Hematopoietic multipotent progenitor cell (in vitro differentiated cells): ENCODE data around the gene CNPY3. TPM values are rescaled to one million over a fixed set of nuclear protein-coding genes. Genes with fewer than 3 reads are reported as not detected.
"Not testable (repeated sequence)": the region's sequence is repeated elsewhere in the genome, so short reads cannot be mapped to it uniquely, and the experiment has no call there.

ENCODE experiments used
- DNase-seq, 3 donors: peaks; one replicate each; pipeline ENCODE4 v3.0.0-alpha.2; 2011 to 2015; ENCODE audit warnings: low read depth in 2 of 3, low spot score in 2 of 3
- total RNA-seq: library from RNA; depleted of rRNA; stranded (reverse); fragments of >200 nt; gene quantifications from one replicate; pipeline ENCODE4 v1.2.3, GENCODE V29; 2012

The CNPY3 gene
- total RNA-seq = 44.2 TPM

- DNase-seq = peak; percentile 89 to 99 (median 98)
These were observed at the start of gene CNPY3 for GRCh38 chr6:42928986-42929820. CNPY3 (plus strand) TSS chr6:42929480; CDS start chr6:42929571, 91 bp downstream.

GRCh38 chr6:42880240-42880817 is 49.0 kb upstream of the CNPY3 start:
- not testable (repeated sequence) for DNase-seq

- not testable (repeated sequence) for DNase-seq
These were observed 48.4 kb upstream of the CNPY3 start for GRCh38 chr6:42880871-42881270.

- DNase-seq = no peak
These were observed 43.6 kb upstream of the CNPY3 start for GRCh38 chr6:42885702-42886101.

DNA sequence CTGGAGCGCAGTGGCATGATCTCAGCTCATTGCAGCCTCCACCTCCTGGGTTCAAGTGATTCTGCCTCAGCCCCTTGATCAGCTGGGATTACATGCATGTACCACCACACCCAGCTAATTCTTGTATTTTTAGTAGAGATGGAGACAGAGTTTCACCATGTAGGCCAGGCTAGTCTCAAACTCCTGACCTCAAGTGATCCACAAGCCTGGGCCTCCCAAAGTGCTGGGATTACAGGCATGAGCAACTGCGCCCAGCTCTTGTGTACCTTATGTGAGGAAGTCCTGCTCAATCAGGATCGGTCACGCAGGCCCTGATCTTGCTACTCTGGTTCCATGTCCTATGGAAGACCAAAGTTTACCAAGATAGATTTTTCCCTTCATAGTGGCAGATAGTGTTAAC is 41.1 kb upstream of the CNPY3 start:
- not testable (repeated sequence) for DNase-seq

DNA sequence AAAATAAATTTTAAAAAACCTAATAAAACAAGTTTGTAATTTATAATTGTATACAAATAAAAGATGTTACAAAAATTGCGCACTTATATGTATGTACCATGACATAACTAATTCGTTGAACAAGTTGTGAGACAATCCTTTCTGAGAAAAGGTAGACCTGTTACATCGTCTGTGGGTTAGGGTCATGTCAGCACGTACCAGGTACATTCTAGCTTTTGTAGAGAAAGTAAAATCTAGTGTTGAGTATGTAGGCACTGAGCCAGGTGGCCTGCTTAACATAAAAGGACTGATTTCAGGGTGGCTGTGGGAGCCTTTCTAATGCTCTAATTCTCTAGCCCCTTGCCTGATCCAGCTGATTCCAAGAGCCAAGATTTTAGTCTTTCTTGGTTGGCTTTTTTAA is 39.5 kb upstream of the CNPY3 start:
- no peak for DNase-seq

DNA sequence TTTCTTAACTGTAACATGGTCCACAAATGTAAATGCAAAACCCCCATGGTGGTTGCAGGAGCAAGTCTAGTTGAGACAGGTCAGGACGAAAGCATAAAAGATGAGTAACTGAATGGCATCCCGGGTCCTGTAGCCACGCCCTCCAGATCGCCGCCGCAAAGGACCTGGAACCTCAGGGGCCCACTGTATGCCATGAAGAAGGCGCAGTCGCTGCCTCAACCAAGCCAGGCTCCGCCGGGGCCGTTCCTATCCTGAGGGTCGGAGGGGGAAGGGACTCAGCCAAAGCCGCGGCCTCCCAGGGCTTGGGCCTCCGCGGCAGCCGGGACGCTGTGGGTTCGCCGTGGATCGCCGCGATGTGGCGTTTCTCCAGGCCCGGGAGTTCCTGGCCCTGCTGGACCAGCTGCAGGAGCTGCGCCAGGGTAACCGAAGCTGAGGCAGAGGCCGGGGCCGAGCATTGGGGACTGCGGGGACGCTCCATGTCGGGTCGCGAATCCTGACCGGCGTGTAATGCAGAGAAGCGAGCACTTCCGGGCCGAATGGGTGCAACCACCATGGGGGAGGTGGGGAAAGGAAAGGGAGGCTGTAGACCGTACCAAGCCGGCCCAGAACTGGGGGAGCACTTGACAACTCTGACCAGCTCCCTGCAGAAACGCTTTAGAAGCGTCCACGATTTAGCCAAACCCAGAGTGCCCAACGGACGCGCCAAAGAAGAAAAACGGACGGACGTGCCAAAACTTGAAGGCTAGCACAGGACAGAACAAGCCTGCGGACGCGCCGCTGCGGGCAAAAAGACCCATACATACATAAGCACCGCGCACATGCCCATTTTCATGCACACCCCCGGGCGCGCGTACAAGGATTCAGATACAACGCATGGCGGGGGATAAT is 38.7 kb upstream of the CNPY3 start:
- DNase-seq = peak; percentile 69 to 92 (median 90)

DNA sequence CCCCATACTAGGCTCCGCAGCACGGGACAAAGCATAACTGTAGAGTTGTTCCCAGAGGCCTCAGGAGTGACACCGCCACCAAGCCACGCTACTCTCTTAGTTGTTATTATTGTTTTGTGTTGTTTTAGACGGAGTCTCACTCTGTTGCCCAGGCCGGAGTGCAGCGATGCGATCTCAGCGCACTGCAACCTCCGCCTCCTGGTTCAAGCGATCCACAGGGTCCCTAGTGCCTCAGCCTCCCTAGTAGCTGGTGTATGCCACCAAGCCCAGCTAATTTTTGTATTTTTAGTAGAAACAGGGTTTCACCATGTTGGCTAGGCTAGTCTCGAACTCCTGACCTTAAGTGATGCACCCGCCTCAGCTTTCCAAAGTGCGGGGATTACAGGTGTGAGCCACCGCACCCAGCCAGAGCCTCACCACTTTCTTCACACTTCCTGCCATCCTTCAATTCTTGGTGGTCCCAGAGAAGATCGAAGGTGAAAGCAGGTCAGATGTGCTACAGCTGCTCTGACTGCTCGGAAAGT is 38.0 kb upstream of the CNPY3 start:
- no peak for DNase-seq

DNA sequence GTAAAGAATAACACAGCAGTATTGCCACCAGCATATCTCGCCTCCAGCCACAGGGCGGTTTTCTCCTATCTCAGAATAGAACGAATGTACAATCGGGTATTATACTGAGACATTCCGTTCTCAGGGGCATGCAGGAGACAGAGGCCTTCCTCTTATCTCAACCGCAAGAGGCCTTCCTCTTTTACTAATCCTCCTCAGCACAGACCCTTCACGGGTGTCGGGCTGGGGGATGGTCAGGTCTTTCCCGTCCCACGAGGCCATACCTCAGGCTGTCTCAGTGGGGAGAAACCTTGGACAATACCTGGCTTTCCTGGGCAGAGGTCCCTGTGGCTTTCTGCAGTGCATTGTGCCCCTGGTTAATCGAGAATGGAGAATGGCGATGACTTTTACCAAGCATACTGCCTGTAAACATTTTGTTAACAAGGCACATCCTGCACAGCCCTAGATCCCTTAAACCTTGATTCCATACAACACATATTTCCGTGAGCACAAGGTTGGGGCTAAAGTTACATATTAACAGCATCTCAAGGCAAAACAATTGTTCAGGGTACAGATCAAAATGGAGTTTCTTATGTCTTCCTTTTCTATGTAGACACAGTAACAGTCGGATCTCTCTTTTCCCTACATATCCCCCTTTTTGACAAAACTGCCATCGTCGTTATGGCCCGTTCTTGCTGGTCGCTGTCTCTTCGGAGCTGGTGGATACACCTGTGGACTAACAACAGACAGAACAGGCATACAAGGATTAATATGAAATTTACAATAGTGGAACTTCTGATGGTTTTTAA is 35.0 kb upstream of the CNPY3 start:
- DNase-seq = peak in 2 of 3 donors; percentile 67 to 80

DNA sequence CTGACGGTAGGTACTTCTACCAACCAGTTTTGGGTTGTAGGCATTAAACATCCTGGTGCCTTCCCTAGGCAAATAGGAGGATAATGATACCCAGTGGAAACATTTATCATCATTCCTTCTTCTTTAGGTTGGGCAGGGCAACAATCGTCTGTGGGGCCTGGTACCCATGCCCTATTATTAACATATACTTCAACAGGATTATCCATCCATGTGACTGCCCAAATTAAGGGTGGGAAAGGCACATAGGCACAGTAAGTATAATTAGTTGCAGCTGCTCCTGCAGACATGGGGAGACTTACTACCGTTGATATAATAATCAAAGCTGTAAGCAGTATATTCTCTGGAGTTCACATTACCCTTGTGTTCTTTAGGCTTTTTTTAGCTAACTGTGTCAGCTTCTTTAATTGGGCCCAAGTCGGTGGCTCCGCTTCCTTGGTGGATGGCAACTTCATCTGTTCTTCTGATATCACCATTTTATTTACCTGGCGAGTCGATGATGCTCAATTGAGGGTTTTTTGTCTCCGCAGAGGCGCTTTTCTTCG is 33.0 kb upstream of the CNPY3 start:
- no peak for DNase-seq

DNA sequence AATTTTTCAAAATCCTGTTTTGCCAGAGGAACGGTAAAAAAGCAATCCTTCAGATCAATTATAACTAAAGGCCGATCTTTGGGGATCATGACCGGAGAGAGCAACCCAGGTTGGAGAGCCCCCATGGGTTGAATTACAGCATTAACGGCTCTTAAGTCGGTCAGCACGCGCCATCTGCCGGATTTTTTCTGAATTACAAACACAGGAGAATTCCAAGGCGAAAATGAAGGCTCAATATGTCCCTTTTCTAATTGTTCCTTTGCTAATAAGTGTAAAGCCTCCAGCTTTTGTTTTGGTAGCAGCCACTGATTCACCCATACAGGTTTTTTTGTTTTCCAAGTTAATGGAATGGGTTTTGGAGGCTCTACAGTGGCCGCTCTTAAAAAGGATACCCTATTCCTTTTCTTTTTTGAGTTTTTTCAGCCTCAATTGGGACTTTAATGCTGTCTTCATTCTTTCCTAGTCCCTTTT is 30.4 kb upstream of the CNPY3 start:
- peak; percentile 50 to 83 (median 73) for DNase-seq

DNA sequence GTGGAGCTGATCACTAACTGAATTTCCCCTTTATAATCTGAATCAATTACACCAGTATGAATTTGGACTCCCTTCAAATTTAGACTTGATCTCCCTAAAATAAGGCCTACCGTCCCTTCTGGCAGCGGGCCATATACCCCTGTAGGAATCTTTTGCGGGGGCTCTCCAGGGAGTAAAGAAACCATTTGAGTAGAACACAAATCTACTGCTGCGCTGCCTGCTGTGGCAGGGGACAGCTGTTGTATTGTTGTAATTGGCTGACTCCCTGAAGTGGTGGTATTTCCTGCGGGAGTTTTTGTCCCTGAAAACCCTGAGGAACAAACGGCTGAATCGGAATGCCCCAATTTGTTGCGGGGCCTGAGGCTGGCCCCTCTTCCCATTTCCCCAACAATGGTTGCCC is 29.4 kb upstream of the CNPY3 start:
- no peak for DNase-seq

- peak; percentile 54 to 88 (median 75) for DNase-seq
These were observed 27.7 kb upstream of the CNPY3 start for GRCh38 chr6:42901538-42901957.

DNA sequence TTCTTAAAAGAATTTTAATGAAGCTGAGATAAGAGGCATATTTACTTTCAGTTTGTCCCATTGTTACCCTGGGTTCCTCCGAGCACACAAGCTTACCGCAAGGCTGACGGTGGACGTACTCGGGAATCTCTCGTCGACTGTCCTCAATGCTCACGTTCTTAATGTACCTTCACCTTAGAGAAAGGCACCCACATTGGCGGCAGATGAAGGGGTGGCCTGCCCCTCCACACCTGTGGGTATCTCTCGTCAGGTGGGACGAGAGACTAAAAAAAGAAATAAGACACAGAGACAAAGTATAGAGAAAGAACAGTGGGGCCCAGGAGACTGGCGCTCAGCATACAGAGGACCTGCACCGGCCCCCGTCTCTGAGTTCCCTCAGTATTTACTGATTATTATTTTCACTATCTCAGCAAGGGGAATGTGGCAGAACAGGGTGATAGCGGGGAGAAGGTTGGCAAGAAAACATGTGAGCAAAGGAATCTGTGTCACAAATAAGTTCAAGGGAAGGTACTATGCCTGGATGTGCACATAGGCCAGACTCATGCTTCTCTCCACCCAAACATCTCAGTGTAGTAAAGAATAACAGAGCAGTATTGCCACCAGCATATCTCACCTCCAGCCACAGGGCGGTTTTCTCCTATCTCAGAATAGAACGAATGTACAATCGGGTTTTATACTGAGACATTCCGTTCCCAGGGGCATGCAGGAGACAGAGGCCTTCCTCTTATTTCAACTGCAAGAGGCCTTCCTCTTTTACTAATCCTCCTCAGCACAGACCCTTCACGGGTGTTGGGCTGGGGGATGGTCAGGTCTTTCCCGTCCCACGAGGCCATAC is 26.6 kb upstream of the CNPY3 start:
- DNase-seq = not testable (repeated sequence)

DNA sequence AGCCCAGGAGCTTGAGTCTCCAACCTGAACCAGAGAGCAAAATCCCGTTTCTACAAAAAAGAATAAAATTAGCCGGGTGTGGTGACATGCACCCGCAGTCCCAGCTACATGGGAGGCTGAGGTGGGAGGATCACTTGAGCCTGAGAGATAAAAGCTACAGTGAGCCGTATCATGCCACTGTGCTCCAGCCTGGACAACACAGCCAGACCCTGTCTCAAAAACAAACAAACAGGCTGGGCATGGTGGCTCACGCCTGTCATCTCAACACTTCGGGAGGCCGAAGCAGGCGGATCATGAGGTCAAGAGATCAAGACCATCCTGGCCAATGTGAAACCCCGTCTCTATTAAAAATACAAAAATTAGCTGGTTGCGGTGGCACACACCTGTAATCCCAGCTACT is 24.8 kb upstream of the CNPY3 start:
- no peak for DNase-seq

- no peak for DNase-seq
These were observed 21.9 kb upstream of the CNPY3 start for GRCh38 chr6:42907336-42907735.

DNA sequence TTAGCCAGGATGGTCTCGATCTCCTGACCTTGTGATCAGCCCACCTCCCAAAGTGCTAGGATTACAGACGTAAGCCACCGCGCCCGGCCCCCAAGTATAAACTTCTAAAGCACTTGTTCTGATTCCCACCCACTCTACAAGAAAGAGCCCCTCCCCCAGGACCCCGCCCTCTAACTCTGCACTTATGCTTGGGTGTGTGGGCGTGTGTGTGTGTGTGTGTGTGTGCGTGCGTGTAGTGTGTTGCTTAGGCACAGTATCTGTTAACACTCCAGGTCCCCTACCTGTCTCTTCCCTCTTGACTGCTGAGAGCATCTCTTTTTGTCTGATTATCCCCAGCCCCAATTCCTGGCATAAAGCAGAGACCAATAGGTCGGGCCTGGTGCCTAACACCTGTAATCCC is 19.4 kb upstream of the CNPY3 start:
- no peak for DNase-seq

GRCh38 chr6:42911171-42912021 is 17.9 kb upstream of the CNPY3 start:
- DNase-seq = no peak
